AG10803 (cell line): ENCODE data around the gene GDF15.
"Not testable (repeated sequence)": the region's sequence is repeated elsewhere in the genome, so short reads cannot be mapped to it uniquely, and the experiment has no call there.

ENCODE experiments used
- DNase-seq: peaks from one replicate; pipeline ENCODE4 v3.0.0; 2010; ENCODE audit warnings: low read depth
- H3K4me3 ChIP-seq: 2 replicates; pipeline ENCODE4 v1.5.1; 2011; ENCODE audit warnings: mild to moderate bottlenecking, low read length, control low read depth
- CTCF ChIP-seq: conservative IDR thresholded peaks from 2 replicates; pipeline ENCODE4 v1.5.1; 2011; ENCODE audit warnings: mild to moderate bottlenecking, low read length, control low read depth, inconsistent platforms

Gene GDF15

DNA sequence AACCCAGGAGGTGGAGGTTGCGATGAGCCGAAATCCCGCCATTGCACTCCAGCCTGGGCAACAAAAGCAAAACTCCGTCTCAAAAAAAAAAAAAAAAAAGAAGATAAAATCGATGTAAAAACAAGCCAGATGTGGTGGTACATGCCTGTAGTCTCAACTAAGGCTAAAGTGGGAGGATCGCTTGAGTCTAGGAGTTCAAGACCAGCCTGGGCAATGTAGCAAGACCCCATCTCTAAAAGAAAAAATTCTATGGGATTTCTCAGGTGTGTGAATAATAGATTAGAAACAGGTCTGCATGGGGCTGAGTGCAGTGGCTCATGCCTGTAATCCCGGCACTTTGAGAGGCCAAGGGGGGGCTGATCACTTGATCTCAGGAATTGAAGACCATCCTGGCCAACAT is 34.4 kb upstream of the GDF15 start:
- no peak for DNase-seq
- TF ChIP-seq CTCF: no peak
- no peak overlapping the region for H3K4me3 ChIP-seq

DNA sequence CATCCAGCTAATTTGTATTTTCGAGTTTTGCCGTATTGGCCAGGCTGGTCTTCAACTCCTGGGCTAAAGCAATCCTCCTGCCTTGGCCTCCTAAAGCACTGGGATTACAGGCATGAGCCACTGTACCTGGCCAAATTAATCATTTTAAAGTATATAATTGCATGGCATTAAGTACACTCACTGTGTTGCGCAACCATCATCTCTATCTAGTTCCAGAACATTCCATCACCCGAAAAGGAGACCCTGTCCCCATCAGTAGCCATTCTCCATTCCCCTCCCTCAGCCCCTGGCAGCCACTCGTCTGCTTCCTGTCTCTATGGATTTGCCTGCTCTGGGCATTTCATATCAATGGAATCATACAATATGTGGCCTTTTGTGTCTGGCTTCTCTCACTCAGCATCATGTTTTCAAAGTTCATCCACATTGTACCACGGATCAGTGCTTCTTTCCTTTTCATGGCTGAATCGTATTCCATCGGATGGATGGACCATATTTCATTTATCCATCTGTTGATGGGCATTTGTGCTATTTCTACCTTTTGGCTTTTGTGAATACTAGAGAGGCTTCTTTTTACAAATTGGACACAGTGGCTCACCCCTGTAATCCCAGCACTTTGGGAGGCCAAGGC is 32.5 kb upstream of the GDF15 start:
- TF ChIP-seq CTCF: no peak
- no peak for DNase-seq
- no peak overlapping the region for H3K4me3 ChIP-seq

- not testable (repeated sequence) for DNase-seq, H3K4me3 ChIP-seq
Measured at GRCh38 chr19:18354743-18355142, 31.2 kb upstream of the GDF15 start.

DNA sequence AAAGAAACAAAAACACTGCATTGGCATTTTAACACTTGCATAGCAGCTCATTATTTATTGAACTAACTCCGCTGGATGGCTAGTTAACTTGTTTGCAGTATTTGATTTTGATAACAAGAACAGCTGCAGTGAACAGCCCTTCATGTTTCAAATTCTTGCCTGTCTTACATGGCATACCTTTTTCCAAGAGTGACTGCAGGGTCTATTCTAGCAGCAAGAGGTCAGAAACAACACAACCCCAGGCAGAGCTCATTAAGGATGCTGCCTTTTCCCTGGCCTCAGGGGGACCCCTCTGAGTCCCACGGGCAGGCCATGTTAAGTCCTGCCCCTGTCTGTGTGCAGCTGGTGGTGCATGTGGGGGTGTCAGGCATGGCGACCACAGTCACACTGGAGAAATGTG is 28.9 kb upstream of the GDF15 start:
- TF ChIP-seq CTCF: no peak
- H3K4me3 ChIP-seq: no peak overlapping the region
- DNase-seq: no peak

DNA sequence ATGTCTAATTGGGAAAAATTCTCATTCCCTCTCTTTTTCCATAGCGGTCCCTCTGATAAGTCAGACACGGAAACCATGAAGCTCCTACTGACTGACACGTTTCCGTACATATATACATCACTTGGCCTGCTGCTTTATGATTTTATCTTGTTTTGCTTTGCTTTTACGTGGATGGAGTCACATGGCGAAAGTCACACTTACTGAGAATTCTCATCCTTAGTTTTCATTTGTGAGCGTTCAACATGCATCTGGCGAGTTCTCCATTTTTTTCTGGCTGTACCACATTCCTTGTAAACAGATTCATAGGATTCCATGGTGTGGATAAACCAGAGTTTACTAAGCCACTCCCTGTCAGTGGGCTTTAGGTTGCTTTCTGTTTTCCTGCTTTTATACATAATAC is 24.3 kb upstream of the GDF15 start:
- no peak for TF ChIP-seq CTCF
- H3K4me3 ChIP-seq: no peak overlapping the region
- DNase-seq: no peak

DNA sequence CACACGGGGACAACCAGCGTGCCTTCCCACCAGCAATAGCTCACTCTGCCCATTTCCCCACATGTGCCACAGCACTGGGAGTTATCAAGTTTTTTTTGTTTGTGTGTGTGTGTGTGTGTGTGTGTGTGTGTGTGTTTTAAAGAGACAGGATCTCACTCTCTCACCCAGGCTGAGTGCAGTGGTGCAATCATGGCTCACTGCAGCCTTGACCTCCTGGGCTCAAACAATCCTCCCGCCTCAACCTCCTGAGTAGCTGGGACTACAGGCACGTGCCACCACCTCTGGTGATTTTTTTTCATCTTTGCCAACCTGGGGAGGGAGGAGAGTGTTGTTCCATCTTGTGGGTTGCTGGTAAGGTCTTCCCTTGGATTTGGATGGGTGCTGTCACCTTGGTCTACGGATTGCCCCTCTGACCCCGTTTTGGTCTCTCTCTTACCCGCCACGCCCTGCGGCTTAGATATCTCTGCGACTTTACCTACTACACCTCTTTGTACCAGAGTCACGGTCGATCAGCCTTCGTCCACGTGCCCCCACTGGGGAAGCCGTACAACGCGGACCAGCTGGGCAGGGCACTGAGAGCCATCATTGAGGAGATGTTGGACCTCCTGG is 22.9 kb upstream of the GDF15 start:
- no peak for TF ChIP-seq CTCF
- H3K4me3 ChIP-seq: no peak overlapping the region
- no peak for DNase-seq

DNA sequence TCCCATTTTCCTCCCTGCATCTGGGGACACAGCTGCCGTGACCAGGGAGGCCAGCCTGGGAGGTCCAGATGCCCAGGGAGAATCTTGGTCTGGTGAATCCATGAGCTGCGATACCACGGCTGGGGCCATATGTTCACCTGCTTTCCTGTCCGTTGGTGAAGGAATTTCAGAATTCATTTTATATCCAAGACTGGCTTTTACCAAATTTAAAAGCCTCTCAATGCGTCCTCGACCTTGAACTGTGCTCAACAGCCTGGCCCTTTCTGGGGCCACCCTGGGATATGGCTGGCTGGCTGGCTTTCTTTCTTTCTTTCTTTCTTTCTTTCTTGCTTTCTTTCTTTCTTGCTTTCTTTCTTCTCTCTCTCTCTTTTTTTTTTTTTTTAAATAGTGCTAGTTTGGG is 22.2 kb upstream of the GDF15 start:
- no peak overlapping the region for H3K4me3 ChIP-seq
- no peak for TF ChIP-seq CTCF
- DNase-seq: no peak

DNA sequence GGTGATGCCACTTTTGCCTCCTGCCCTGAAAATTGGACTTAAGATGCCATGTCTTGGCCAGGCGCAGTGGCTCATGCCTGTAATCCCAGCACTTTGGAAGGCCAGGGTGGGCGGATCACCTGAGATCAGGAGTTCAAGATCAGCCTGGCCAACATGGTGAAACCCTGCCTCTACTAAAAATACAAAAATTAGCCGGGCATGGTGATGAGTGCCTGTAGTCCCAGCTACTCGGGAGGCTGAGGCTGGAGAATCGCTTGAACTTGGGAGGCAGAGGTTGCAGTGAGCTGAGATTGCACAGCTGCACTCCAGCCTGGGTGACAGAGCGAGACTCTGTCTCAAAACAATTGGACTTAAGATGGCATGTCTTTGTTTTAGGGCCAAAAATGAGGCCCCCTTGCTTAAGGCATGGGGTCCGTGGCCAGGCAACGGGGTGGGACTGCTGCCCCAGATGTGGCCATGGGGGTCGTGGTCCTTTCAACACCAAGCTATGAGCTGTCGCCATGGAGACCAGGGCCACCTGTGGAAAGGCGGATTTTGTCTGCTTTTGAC is 21.6 kb upstream of the GDF15 start:
- not testable (repeated sequence) for DNase-seq, H3K4me3 ChIP-seq
